ENCODE measurements around the gene EDA. TPM values are rescaled to one million over a fixed set of nuclear protein-coding genes. Genes with fewer than 3 reads are reported as not detected.

Gene EDA
- total RNA-seq, 2 donors from 2014 or later, result 8.1 to 10.1 TPM

GRCh38 chrX:69969460-69969859 lies 353.5 kb downstream of the EDA start:
- Histone ChIP-seq H3K27ac (no peak overlapping the region), H3K4me3 (no peak overlapping the region), H3K9me3 (no peaks in the 10 kb centered on the region), H3K27me3 (replicated peaks; ENCODE audit: insufficient read depth) (no peaks in the 10 kb centered on the region), H3K36me3 (no peaks in the 10 kb centered on the region), H3K4me1 (replicated peaks) (no peaks in the 10 kb centered on the region)
- TF ChIP-seq POLR2AphosphoS5 (IDR thresholded peaks at IDR 0.05) (no peak), CTCF (IDR thresholded peaks at IDR 0.05) (no peak), POLR2A (IDR thresholded peaks at IDR 0.05) (no peak)
- no peak for DNase-seq (ENCODE audit: low spot score)
- WGBS, result 81% methylated on average over 1 of the region's 1 CpG
- intact Hi-C loops (cut with DNase I), result no loop called here

- H3K27ac ChIP-seq, result no peak overlapping the region
- no peaks in the 10 kb centered on the region for H3K4me1 ChIP-seq (replicated peaks)
- no peak overlapping the region for H3K4me3 ChIP-seq
- intact Hi-C loops (cut with DNase I), result no loop called here
- no peak for DNase-seq (ENCODE audit: low spot score)
- WGBS, result 59% methylated on average over 2 of the region's 2 CpGs
- H3K9me3 ChIP-seq, result no peaks in the 10 kb centered on the region
- no peak for TF ChIP-seq POLR2AphosphoS5 (IDR thresholded peaks at IDR 0.05)
- TF ChIP-seq POLR2A (IDR thresholded peaks at IDR 0.05), result no peak
- TF ChIP-seq CTCF (IDR thresholded peaks at IDR 0.05), result no peak
- H3K27me3 ChIP-seq (replicated peaks; ENCODE audit: insufficient read depth), result no peaks in the 10 kb centered on the region
- H3K36me3 ChIP-seq, result no peaks in the 10 kb centered on the region
These were observed 371.8 kb downstream of the EDA start for GRCh38 chrX:69987691-69988090.

DNA sequence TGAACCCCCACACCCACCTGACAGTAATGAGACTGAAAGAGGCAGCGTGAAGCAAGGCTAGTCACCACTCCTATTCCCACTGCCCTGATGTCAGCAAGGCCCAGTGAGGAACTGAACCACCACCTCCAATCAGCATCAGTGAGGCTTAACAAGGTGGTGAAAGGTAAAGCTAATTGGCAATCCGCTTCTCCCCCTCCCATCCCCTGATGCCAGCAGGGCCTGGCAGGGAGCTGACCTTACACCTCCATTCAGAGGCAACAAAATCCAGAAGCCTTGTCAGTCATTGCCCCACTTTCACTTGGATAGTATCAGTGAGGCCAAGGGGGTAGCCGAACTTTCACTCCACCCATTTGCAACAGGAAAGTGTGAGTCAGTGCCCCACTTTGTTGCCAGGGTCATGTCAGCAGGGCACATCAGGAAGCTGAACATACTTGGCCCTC lies 373.1 kb downstream of the EDA start:
- H3K27me3 ChIP-seq (replicated peaks; ENCODE audit: insufficient read depth), result no peaks in the 10 kb centered on the region
- no peak for TF ChIP-seq POLR2AphosphoS5 (IDR thresholded peaks at IDR 0.05)
- no peak for TF ChIP-seq CTCF (IDR thresholded peaks at IDR 0.05)
- TF ChIP-seq POLR2A (IDR thresholded peaks at IDR 0.05), result no peak

GRCh38 chrX:69991685-69992084 lies 375.8 kb downstream of the EDA start:
- Histone ChIP-seq H3K9me3 (no peaks in the 10 kb centered on the region), H3K4me1 (replicated peaks) (no peaks in the 10 kb centered on the region), H3K36me3 (no peaks in the 10 kb centered on the region), H3K27me3 (replicated peaks; ENCODE audit: insufficient read depth) (no peaks in the 10 kb centered on the region), H3K27ac (no peak overlapping the region), H3K4me3 (no peak overlapping the region)
- WGBS, result 100% methylated on average over 2 of the region's 3 CpGs
- DNase-seq (ENCODE audit: low spot score), result no peak
- TF ChIP-seq CTCF (IDR thresholded peaks at IDR 0.05) (no peak), POLR2A (IDR thresholded peaks at IDR 0.05) (no peak), POLR2AphosphoS5 (IDR thresholded peaks at IDR 0.05) (no peak)
- intact Hi-C loops (cut with DNase I), result no loop called here

More for the DNA sequence above, 373.1 kb downstream of the EDA start:
- Histone ChIP-seq H3K27ac (no peak overlapping the region), H3K4me3 (no peak overlapping the region), H3K36me3 (no peaks in the 10 kb centered on the region), H3K9me3 (no peaks in the 10 kb centered on the region), H3K4me1 (replicated peaks) (no peaks in the 10 kb centered on the region)
- DNase-seq (ENCODE audit: low spot score), result no peak
- WGBS, result 77% methylated on average over 3 of the region's 3 CpGs
- intact Hi-C loops (cut with DNase I), result no loop called here

DNA sequence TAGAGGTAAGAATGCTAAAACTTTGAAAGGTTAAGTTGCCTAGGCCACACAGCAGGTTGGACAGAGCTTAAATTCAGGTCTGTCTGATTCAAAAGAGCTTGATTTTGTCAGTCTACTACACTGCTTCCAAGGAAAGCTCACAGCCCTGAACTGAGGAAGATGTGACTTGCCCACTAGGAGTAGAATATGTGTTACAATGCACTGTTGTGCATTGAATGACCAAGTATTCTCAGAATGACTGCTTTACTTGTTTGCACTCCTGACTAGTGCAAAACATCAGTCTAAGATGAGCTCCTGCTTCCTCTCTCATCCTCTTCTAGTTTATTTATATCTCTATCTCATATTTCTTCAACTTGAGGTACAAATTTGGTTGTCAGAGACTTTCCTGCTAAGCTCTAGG lies 377.6 kb downstream of the EDA start:
- intact Hi-C loops (cut with DNase I), result no loop called here
- no peak overlapping the region for H3K27ac ChIP-seq
- H3K9me3 ChIP-seq, result no peaks in the 10 kb centered on the region
- H3K27me3 ChIP-seq (replicated peaks; ENCODE audit: insufficient read depth), result no peaks in the 10 kb centered on the region
- H3K4me1 ChIP-seq (replicated peaks), result no peaks in the 10 kb centered on the region
- H3K4me3 ChIP-seq, result no peak overlapping the region
- no peak for TF ChIP-seq POLR2AphosphoS5 (IDR thresholded peaks at IDR 0.05)
- TF ChIP-seq POLR2A (IDR thresholded peaks at IDR 0.05), result no peak
- no peak for TF ChIP-seq CTCF (IDR thresholded peaks at IDR 0.05)
- no peaks in the 10 kb centered on the region for H3K36me3 ChIP-seq
- DNase-seq (ENCODE audit: low spot score), result no peak
